Suprapubic skin (tissue), 4 donors: Measurements from ENCODE around the gene TRIM50. TPM values are rescaled to one million over a fixed set of nuclear protein-coding genes. Genes with fewer than 3 reads are reported as not detected.
"Not testable (repeated sequence)": the region's sequence is repeated elsewhere in the genome, so short reads cannot be mapped to it uniquely, and the experiment has no call there.

ENCODE experiments used
- DNase-seq, 2 donors: peaks; one replicate each; pipeline ENCODE4 v3.0.0-alpha.2; 2019; ENCODE audit warnings: low spot score in 2 of 2
- H3K27ac ChIP-seq: fragments of 200-600 bp; sonication (generic); one replicate; pipeline ENCODE4 v1.5.1; 2019
- H3K27me3 ChIP-seq: fragments of 200-600 bp; sonication (generic); one replicate; pipeline ENCODE4 v1.5.1; 2019
- H3K36me3 ChIP-seq: fragments of 200-600 bp; sonication (generic); one replicate; pipeline ENCODE4 v1.5.1; 2019
- H3K4me1 ChIP-seq: fragments of 200-600 bp; sonication (generic); one replicate; pipeline ENCODE4 v1.5.1; 2019
- H3K4me3 ChIP-seq: fragments of 200-600 bp; sonication (generic); one replicate; pipeline ENCODE4 v1.5.1; 2019; ENCODE audit warnings: mild to moderate bottlenecking
- H3K9me3 ChIP-seq: fragments of 200-600 bp; sonication (generic); one replicate; pipeline ENCODE4 v1.5.1; 2019
- CTCF ChIP-seq, 2 donors: fragments of 200-600 bp in 1 of 2; fragments of 450-650 bp in 1 of 2; sonication (generic) in 1 of 2; IDR thresholded peaks; one replicate each; pipeline ENCODE4 v1.5.1; 2016 to 2019; ENCODE audit warnings: antibody characterized with exemption in 2 of 2, mild to moderate bottlenecking in 1 of 2, moderate library complexity in 1 of 2
- EP300 ChIP-seq: sonication (generic); formaldehyde crosslinking; IDR thresholded peaks from one replicate; pipeline ENCODE4 v1.6.1; 2017; ENCODE audit warnings: antibody characterized with exemption
- POLR2A ChIP-seq, 2 donors: fragments of 450-650 bp; IDR thresholded peaks; one replicate each; pipeline ENCODE4 v1.6.1; 2017; ENCODE audit warnings: antibody characterized with exemption in 2 of 2, mild to moderate bottlenecking in 2 of 2, moderate library complexity in 2 of 2
- POLR2AphosphoS5 ChIP-seq, 3 donors: sonication (generic); formaldehyde crosslinking; IDR thresholded peaks; one replicate each; pipeline ENCODE4 v1.6.1; 2017; ENCODE audit warnings: antibody characterized with exemption in 3 of 3
- WGBS: methylation state at CpG from one replicate; pipeline ENCODE4 v1.1.5; 2018; 5-methylcytosine and 5-hydroxymethylcytosine counted together
- total RNA-seq, 4 donors: library from RNA; depleted of rRNA; stranded (reverse); fragments of >200 nt; gene quantifications; one replicate each; pipeline ENCODE4 v1.1.0, GENCODE V29; 2016

TRIM50 gene
- total RNA-seq, 4 donors from 2014 or later: 0.30 TPM; not detected in 3

DNA sequence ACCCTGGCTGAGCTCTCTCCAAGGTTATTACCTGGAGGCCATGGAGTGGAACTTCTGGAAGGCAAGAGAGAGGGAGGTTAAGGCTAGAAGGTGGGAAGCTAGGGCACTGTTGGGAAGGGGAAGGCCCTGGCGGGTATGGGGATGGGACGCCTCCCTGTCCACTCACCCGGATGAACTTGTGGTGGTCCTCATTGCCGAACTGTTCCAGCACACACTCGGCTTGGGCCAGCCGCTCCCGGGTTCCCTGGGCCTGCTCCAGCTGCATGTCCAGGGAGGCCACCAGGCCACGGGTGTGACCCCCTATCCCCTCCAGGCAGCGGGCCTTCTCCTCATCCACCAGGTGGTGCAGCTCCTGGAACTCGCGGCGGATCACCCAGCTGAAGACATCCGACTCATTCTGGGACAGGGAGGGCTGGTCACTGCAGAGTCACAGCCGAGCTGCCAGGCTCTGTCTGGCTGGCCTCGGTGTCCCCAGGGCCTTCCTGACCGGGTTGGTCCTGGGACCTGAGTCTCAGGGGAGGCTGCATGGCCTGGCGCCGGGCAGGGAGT, 9.2 kb downstream of the TRIM50 start:
- H3K9me3 ChIP-seq, H3K4me1 ChIP-seq, DNase-seq, H3K36me3 ChIP-seq, H3K27me3 ChIP-seq, H3K27ac ChIP-seq, H3K4me3 ChIP-seq: not testable (repeated sequence)
- WGBS: 90% methylated on average over 2 of the region's 18 CpGs

DNA sequence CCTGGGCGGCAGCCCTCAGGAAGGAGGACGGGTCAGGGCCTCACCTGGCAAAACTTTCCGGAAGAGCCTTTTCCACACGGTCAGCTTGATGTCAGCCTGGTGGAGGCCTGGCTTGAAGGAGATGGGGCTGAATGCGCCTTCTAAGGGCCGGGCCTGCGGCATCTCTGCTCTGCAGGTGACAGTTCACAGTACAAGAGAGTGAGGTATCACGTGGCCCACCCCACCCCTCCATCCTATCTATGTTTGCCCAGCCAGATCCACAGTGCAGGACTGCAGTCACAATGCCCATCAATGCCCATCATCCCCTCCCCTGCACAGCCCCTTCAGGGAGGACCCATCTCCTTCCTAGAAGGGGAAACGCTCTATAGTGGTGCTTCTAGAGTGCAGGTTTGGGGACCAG, 11.4 kb downstream of the TRIM50 start:
- H3K4me1 ChIP-seq: no peaks in the 10 kb centered on the region
- H3K4me3 ChIP-seq: no peak overlapping the region
- TF ChIP-seq POLR2AphosphoS5 (IDR thresholded peaks at IDR 0.05) (no peak), POLR2A (IDR thresholded peaks at IDR 0.05) (no peak), EP300 (no peak), CTCF (IDR thresholded peaks at IDR 0.05) (no peak)
- H3K27ac ChIP-seq: no peak overlapping the region
- no peaks in the 10 kb centered on the region for H3K27me3 ChIP-seq
- H3K36me3 ChIP-seq: no peaks in the 10 kb centered on the region
- H3K9me3 ChIP-seq: no peaks in the 10 kb centered on the region
- no peak for DNase-seq
- WGBS: 86% methylated on average over 9 of the region's 9 CpGs

GRCh38 chr7:73314271-73314670, 13.6 kb downstream of the TRIM50 start:
- TF ChIP-seq CTCF (IDR thresholded peaks at IDR 0.05) (no peak), POLR2AphosphoS5 (IDR thresholded peaks at IDR 0.05) (no peak), EP300 (no peak), POLR2A (IDR thresholded peaks at IDR 0.05) (no peak)
- Histone ChIP-seq H3K27ac (no peak overlapping the region), H3K4me3 (no peak overlapping the region), H3K27me3 (no peaks in the 10 kb centered on the region), H3K9me3 (no peaks in the 10 kb centered on the region), H3K36me3 (no peaks in the 10 kb centered on the region), H3K4me1 (peaks cover 2% of the 10 kb centered on the region)
- 82% methylated on average over 4 of the region's 5 CpGs for WGBS
- no peak for DNase-seq

DNA sequence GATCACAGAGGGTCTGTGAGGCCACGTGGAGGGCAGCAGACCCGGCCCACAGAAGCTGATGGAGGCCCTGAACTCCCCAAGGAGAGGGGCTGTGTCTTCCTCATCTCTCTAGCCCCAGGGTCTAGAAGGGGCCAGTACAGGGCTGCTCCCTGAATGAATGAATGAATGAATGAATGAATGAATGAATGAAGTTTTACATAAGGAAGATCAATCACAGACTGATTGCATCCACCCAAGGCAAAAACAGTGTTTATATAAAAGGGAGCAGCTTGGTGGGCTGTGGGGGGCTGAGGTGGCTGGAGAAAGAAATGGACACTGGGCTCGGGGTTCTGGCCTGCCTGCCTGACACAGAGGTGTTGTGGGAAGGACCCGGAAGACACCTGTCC, 14.4 kb downstream of the TRIM50 start:
- Histone ChIP-seq H3K9me3 (no peaks in the 10 kb centered on the region), H3K27ac (no peak overlapping the region), H3K4me1 (peaks cover 7% of the 10 kb centered on the region), H3K27me3 (no peaks in the 10 kb centered on the region), H3K4me3 (no peak overlapping the region), H3K36me3 (no peaks in the 10 kb centered on the region)
- TF ChIP-seq EP300: no peak
- TF ChIP-seq POLR2A (IDR thresholded peaks at IDR 0.05): no peak
- no peak for TF ChIP-seq CTCF (IDR thresholded peaks at IDR 0.05)
- no peak for TF ChIP-seq POLR2AphosphoS5 (IDR thresholded peaks at IDR 0.05)
- WGBS: 65% methylated on average over 4 of the region's 4 CpGs
- DNase-seq: no peak

GRCh38 chr7:73312831-73313520, 14.9 kb downstream of the TRIM50 start:
- no peak for DNase-seq
- Histone ChIP-seq H3K9me3 (no peaks in the 10 kb centered on the region), H3K27me3 (no peaks in the 10 kb centered on the region), H3K4me3 (no peak overlapping the region), H3K36me3 (no peaks in the 10 kb centered on the region), H3K27ac (no peak overlapping the region), H3K4me1 (peaks cover 8% of the 10 kb centered on the region)
- TF ChIP-seq POLR2AphosphoS5 (IDR thresholded peaks at IDR 0.05): no peak
- TF ChIP-seq CTCF (IDR thresholded peaks at IDR 0.05): no peak
- TF ChIP-seq EP300: no peak
- no peak for TF ChIP-seq POLR2A (IDR thresholded peaks at IDR 0.05)
- 94% methylated on average over 33 of the region's 48 CpGs for WGBS

DNA sequence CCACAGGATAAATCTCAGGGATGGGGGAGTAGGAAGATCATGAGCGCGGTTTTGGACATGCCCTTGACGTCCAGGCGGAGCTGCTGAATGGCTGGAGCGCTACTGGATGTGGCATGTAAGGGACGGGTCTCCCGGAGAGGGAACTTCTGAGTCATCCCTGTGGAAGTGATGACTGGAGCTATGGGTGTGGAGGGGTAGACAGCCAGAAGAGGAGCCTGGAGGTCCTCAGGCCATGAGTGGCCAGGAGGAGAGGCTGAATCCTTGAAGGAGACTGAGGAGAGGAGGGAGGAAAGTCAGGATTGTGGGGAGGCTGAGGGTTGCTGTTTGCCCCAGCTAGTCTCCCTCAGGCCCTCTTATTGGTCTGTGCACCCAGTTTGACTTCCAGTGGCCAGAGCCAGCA, 16.5 kb downstream of the TRIM50 start:
- not testable (repeated sequence) for H3K4me3 ChIP-seq, H3K9me3 ChIP-seq, H3K27ac ChIP-seq, H3K27me3 ChIP-seq, H3K36me3 ChIP-seq, DNase-seq
- 82% methylated on average over 5 of the region's 7 CpGs for WGBS
- peaks cover 15% of the 10 kb centered on the region for H3K4me1 ChIP-seq
